ENCODE measurements around the gene OR52R1. TPM values are rescaled to one million over a fixed set of nuclear protein-coding genes. Genes with fewer than 3 reads are reported as not detected.

The OR52R1 gene
- total and polyA plus RNA-seq, 2 donors (not counting 3 experiments of a cell fraction or from before 2014, with no cell fraction given), result not detected

DNA sequence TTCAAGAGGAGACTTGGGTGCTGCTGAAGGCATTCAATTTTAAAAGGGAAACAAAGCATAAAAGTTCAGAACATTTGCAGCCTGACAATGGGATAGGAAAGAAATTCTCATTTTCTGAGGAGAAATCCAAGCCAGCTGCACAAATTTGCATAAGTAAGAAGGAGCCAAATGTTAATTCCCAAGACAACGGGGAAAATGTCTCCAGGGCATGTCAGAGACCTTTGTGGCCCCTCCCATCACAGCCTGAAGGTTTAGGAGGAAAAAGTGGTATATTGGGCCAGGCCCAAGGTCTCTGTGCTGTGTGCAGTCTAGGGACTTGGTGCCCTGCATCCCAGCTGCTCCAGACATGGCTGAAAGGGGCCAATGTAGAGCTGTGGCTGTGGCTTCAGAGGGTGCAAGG, 21.7 kb downstream of the OR52R1 start:
- Histone ChIP-seq H3K9ac (replicated peaks; ENCODE audit: extremely low read depth, insufficient read depth, low read length) (no peak overlapping the region), H3K4me2 (ENCODE audit: insufficient read depth, low read length) (no peak overlapping the region), H3K36me3 (ENCODE audit: control insufficient read depth in 2 of 2, extremely low read depth in 1 of 2, insufficient read depth in 2 of 2, low read length in 2 of 2) (no peaks in the 10 kb centered on the region), H2AFZ (ENCODE audit: low read depth, low read length) (no peak overlapping the region), H3K4me1 (ENCODE audit: control insufficient read depth, extremely low read depth, insufficient read depth, low read length) (no peaks in the 10 kb centered on the region), H3K9me1 (replicated peaks; ENCODE audit: control insufficient read depth, extremely low read depth, insufficient read depth, low read length) (no peaks in the 10 kb centered on the region), H3K4me3 (replicated peaks in 1 of 3; ENCODE audit: insufficient read depth in 1 of 3, low read depth in 1 of 3, low read length in 3 of 3) (no peak overlapping the region), H4K20me1 (replicated peaks; ENCODE audit: control insufficient read depth, extremely low read depth, insufficient read depth, low read length) (no peaks in the 10 kb centered on the region), H3K9me3 (replicated peaks; ENCODE audit: control insufficient read depth, insufficient read depth, low read length) (no peaks in the 10 kb centered on the region), H3K27ac (ENCODE audit: insufficient read depth, low read depth, low read length) (no peak overlapping the region), H3K79me2 (ENCODE audit: control insufficient read depth, insufficient read depth, low read length) (no peaks in the 10 kb centered on the region), H3K27me3 (ENCODE audit: control insufficient read depth in 2 of 2, insufficient read depth in 2 of 2, low read length in 2 of 2) (no peaks in the 10 kb centered on the region)
- ChIA-PET CTCF (no interaction called here), POLR2A (no interaction called here)
- intact Hi-C loops (cut with micrococcal nuclease), result no loop called here
- TF ChIP-seq GATA2 (IDR thresholded peaks at IDR 0.05; ENCODE audit: insufficient read depth, insufficient read length, low read depth, low read length) (no peak), CTCF (IDR thresholded peaks at IDR 0.05; ENCODE audit: extremely low read depth in 1 of 2, insufficient read depth in 1 of 2, low read depth in 1 of 2, low read length in 2 of 2) (no peak), POLR2A (IDR thresholded peaks at IDR 0.05; ENCODE audit: low read depth, low read length) (no peak), JUN (IDR thresholded peaks at IDR 0.05; ENCODE audit: borderline replicate concordance, insufficient read depth, insufficient read length, low read depth) (no peak), FOS (IDR thresholded peaks at IDR 0.05; ENCODE audit: borderline replicate concordance, insufficient read depth, low read length) (no peak), MYC (IDR thresholded peaks at IDR 0.05; ENCODE audit: low read depth, low read length) (no peak), EZH2 (IDR thresholded peaks at IDR 0.05; ENCODE audit: borderline replicate concordance, low read depth, low read length, severe bottlenecking) (no peak), POLR2AphosphoS5 (IDR thresholded peaks at IDR 0.05; ENCODE audit: insufficient read depth, low read depth, low read length) (no peak)
- TF ChIP-seq, protein P1, sequence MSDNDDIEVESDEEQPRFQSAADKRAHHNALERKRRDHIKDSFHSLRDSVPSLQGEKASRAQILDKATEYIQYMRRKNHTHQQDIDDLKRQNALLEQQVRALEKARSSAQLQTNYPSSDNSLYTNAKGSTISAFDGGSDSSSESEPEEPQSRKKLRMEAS (IDR thresholded peaks at IDR 0.05; ENCODE audit: insufficient read depth, insufficient read length), result no peak
- DNase-seq (ENCODE audit: low read depth, low spot score) (no peak), FAIRE-seq (no peak)
- no TSS peak for BruUV-seq (replicated peaks)
- dilution Hi-C loops (cut with MboI; ENCODE audit: extremely low pct_ligation_motif_present, low sequenced_read_pairs), result no loop called here

All from endothelial cell of umbilical vein (primary cell).